PFSK-1 (cell line): ENCODE results near the gene MFRP.

Experiments
- POLR2AphosphoS5 ChIP-seq: IDR thresholded peaks from 2 replicates; pipeline ENCODE4 v1.6.1; 2012; ENCODE audit warnings: low read depth, mild to moderate bottlenecking, control low read depth, low read length, moderate library complexity
- TAF1 ChIP-seq: IDR thresholded peaks from 2 replicates; pipeline ENCODE4 v1.6.1; 2012; ENCODE audit warnings: low read length, control low read depth, borderline replicate concordance; ENCODE audit not compliant: insufficient read depth

DNA sequence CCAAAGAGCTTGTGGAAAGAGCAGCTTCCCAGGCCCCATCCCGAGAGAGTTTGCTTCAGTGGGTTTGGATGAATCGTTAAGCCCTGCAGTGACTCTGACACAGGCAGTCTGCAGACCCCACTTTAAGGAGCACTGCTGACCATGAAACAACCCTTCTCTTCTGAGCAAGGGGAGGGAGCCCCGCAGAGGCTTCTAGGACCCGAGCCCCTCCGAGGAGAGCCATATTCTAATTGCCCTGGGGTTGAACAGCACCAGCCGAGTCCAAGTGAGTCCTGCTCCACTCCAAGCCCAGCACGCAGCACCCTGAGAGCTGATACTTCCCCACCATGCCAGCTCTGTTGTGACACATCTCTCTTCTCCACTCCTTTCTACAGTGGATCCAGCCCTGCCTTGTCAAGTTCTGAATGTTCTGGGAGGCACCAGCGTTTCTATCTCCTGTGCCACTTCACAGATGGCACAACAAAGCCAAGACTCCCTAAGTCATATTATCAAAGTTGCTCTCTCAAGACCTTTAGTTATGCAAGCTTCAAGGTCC lies 24.6 kb upstream of the MFRP start:
- no peak for TF ChIP-seq TAF1
- no peak for TF ChIP-seq POLR2AphosphoS5
